22Rv1 (cell line): ENCODE measurements around the gene VWA8.

ENCODE experiments used
- CTCF ChIP-seq: fragments of 450-650 bp; IDR thresholded peaks from 2 replicates; pipeline ENCODE4 v1.5.1; 2017; ENCODE audit warnings: mild to moderate bottlenecking
- ZFX ChIP-seq: fragments of 450-650 bp; IDR thresholded peaks from 2 replicates; pipeline ENCODE4 v1.6.1; 2017; ENCODE audit warnings: antibody characterized with exemption, borderline replicate concordance

GRCh38 chr13:41847216-41847615 lies 113.7 kb downstream of the VWA8 start:
- TF ChIP-seq CTCF: no peak
- TF ChIP-seq ZFX: no peak
